NCI-H146 (cell line): ENCODE data around the gene SUMO2.
A peak's percentile ranks its signal among the peaks of the same experiment; 100 is the strongest.
"Not testable (repeated sequence)": the region's sequence is repeated elsewhere in the genome, so short reads cannot be mapped to it uniquely, and the experiment has no call there.

ENCODE experiments used
- DNase-seq: peaks from one replicate; lab custom pipeline; 2025; lab: John Stamatoyannopoulos, UW

The SUMO2 gene

GRCh38 chr17:75181608-75182318, 996 bp downstream of the SUMO2 start:
- peak; percentile 24 for DNase-seq

- no peak for DNase-seq
Measured at GRCh38 chr17:75181110-75181509, 1.6 kb downstream of the SUMO2 start.

DNA sequence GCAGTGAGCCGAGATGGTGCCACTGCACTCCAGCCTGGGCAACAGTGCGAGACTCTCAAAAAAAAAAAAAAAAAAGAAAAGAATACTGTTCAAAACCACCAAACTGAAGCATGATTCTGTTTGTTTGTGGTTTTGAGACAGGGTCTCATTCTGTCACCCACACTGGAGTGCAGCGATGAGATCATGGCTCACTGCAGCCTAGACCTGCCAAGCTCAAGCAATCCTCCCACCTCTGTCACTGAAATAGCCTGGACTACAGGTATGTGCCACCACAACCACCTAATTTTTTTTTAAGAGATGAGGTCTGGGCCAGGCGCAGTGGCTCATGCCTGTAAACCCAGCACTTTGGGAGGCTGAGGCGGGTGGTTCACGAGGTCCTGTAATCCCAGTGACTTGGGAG, 4.3 kb downstream of the SUMO2 start:
- DNase-seq = no peak

DNA sequence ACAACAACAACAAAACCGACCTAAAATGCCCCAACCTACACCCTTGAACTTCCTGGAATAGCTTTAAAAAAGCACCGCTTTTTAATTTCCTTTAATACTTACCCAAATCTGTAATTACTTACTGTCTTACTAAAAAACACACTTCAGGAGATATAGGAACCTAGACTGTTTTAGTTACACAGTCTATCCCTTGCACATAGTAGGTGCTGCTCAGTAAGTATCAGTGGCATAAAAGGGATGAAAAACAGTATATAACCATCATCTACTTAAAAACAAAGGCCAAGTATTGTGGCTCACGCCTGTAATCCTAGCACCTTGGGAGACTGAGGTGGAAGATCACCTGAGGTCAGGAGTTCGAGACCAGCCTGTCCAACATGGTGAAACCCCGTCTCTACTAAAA, 6.1 kb downstream of the SUMO2 start:
- DNase-seq = no peak

DNA sequence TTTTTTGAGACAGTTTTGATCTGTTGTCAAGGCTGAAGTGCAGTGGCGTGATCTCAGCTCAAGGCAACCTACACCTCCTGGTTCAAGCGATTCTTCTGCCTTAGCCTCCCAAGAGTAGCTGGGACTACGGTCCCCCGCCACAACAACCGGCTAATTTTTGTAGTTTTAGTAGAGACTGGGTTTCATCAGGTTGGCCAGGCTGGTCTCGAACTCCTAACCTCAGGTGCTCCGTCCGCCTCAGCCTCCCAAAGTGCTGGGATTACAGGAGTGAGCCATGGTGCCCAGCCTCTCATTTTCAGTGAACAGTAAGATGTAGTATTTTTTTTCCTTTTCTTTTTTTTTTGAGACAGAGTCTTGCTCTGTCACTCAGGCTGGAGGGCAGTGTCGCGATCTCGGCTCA, 7.8 kb downstream of the SUMO2 start:
- DNase-seq = no peak

GRCh38 chr17:75173526-75173925, 9.2 kb downstream of the SUMO2 start:
- DNase-seq = no peak

DNA sequence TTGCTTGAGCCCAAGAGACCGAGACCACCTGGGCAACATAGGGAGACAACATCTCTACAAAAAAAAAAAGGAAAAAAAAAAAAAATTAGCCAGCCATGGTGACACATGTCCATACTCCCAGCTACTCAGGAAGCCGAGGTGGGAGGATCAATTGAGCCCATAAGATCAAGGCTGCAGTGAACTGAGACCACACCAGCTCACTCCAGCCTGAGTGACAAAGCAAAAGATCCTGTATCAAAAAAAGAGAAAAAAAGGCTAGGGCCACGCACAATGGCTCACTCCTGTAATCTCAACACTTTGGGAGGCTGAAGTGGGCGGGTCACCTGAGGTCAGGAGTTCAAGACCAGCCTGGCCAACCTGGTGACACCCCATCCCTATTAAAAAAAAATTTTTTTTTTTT, 13.8 kb downstream of the SUMO2 start:
- DNase-seq = no peak

DNA sequence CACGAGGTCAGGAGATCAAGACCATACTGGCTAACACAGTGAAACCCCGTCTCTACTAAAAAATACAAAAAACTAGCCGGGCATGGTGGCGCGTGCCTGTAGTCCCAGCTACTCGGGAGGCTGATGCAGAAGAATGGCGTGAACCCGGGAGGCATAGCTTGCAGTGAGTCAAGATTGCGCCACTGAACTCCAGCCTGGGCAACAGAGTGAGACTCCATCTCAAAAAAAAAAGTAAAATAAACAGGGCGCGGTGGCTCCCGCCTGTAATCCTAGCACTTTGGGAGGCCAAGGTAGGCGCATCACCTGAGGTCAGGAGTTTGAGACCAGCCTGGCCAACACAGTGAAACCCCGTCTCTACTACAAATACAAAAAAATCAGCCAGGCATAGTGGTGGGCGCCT, 18.2 kb downstream of the SUMO2 start:
- DNase-seq = not testable (repeated sequence)

- no peak for DNase-seq
Measured at GRCh38 chr17:75163074-75163473, 19.7 kb downstream of the SUMO2 start.

GRCh38 chr17:75160211-75160610, 22.5 kb downstream of the SUMO2 start:
- DNase-seq = no peak

- no peak for DNase-seq
Measured at GRCh38 chr17:75159196-75160031, 23.3 kb downstream of the SUMO2 start.

GRCh38 chr17:75158480-75158879, 24.3 kb downstream of the SUMO2 start:
- DNase-seq = not testable (repeated sequence)

GRCh38 chr17:75155191-75155601, 27.6 kb downstream of the SUMO2 start:
- no peak for DNase-seq

- DNase-seq = peak; percentile 99
Measured at GRCh38 chr17:75154195-75155106, 28.3 kb downstream of the SUMO2 start, which contains the start of gene JPT1. JPT1 (minus strand) TSS chr17:75154512; CDS start chr17:75154397, 115 bp downstream.

DNA sequence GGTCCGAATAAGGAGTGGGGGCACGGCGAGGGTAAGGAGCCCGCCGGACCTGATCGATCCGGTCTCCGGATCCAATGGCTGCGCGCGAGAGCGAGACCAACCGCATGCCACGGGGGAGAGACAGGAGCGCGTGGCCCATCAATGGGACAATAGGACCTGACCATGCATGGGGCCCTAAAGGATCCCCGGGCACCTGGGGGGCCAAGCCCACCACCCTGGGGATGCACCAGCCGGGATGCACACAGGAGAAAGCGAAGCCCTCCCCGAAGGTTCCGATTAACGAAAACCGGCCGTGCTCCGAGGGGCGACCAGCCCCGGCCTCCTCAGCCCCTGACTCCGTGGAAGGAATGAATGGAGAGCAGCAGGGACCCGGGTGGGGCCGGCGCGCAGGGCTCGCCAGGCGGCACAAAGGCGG, 29.0 kb downstream of the SUMO2 start:
- DNase-seq = peak; percentile 58

GRCh38 chr17:75152922-75153779, 29.6 kb downstream of the SUMO2 start:
- peak; percentile 71 for DNase-seq

DNA sequence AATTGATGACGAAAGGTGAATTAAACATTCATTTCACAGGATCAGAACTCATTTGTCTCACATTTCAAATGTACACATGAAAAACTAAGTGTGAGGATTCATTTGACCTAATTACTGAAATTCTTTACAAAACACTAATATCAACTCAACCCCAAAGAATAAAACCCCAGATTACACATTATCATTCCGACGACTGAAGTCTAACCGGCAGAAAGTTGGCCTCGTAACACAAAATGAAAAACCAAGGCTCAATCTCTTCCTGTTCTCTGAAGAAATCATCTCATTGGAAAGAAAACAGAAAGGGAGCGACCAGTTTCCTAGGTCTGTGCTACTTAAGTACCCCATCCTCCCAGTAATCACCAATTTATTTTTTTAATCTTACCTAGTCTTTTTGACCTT, 30.2 kb downstream of the SUMO2 start:
- DNase-seq = no peak

GRCh38 chr17:75151930-75152329, 30.8 kb downstream of the SUMO2 start:
- DNase-seq = no peak

DNA sequence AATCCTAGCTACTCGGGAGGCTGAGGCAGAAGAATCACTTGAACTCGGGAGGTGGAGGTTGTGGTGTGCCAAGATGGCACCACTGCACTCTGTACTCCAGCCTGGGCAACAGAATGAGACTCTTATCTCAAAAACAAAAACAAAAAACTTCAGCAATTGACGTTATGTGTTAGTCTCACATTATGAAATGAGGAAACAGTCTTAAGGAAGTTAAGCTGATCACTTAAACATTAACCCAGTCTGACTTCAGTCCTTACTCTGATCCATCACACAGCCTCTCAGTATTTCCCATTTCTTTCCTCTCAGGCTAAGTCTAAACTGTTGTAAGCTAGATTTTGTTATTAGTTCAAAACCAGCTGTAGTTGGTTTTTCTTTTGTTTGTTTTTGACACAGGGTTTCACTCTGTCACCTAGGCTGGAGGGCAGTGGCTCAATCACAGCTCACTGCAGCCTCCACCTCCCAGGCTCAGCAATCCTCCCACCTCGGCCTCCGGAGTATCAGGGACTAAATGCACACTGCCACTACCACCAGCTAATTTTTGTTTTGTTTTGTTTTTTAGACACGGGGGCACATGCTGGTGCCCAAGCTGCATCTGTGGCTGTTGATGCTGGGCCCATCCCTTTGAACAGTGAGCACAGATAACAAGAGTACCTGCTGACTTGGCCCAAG, 34.7 kb downstream of the SUMO2 start:
- DNase-seq = no peak

GRCh38 chr17:75146592-75146991, 36.2 kb downstream of the SUMO2 start:
- no peak for DNase-seq
